NB4 (cell line): ENCODE results near the gene RAC3.
A peak's percentile ranks its signal among the peaks of the same experiment; 100 is the strongest.

Experiments used
- DNase-seq: peaks from one replicate; pipeline ENCODE4 v3.0.0; 2010; ENCODE audit warnings: low read depth
- H3K4me3 ChIP-seq: one replicate; pipeline ENCODE4 v1.5.1; 2011; ENCODE audit warnings: mild to moderate bottlenecking, low read depth, low read length, moderate library complexity
- CTCF ChIP-seq: IDR thresholded peaks from one replicate; pipeline ENCODE4 v1.5.1; 2012; ENCODE audit warnings: low read depth, low read length
- MAX ChIP-seq: IDR thresholded peaks from 2 replicates; pipeline ENCODE4 v1.6.1; 2011; ENCODE audit warnings: low read depth, low read length
- MYC ChIP-seq: IDR thresholded peaks from 2 replicates; pipeline ENCODE4 v1.6.1; 2011; ENCODE audit warnings: low read depth, low read length
- POLR2A ChIP-seq: IDR thresholded peaks from 2 replicates; pipeline ENCODE4 v1.6.1; 2011; ENCODE audit warnings: mild to moderate bottlenecking; ENCODE audit not compliant: insufficient read length; ENCODE audit errors: extremely low read depth

RAC3 gene

GRCh38 chr17:82023447-82024241, 7.8 kb upstream of the RAC3 start:
- DNase-seq = peak; percentile 69

GRCh38 chr17:82024859-82025258, 6.6 kb upstream of the RAC3 start:
- H3K4me3 ChIP-seq = no peak overlapping the region
- no peak for DNase-seq
- no peak for TF ChIP-seq MAX
- TF ChIP-seq CTCF = no peak
- TF ChIP-seq POLR2A = no peak
- TF ChIP-seq MYC = no peak

More at GRCh38 chr17:82023447-82024241, 7.8 kb upstream of the RAC3 start:
- peak overlapping the region; percentile 61 for H3K4me3 ChIP-seq
- TF ChIP-seq POLR2A (no peak), MYC (no peak), MAX (peak; percentile 3; the same call in 1 of the 2 replicates)

DNA sequence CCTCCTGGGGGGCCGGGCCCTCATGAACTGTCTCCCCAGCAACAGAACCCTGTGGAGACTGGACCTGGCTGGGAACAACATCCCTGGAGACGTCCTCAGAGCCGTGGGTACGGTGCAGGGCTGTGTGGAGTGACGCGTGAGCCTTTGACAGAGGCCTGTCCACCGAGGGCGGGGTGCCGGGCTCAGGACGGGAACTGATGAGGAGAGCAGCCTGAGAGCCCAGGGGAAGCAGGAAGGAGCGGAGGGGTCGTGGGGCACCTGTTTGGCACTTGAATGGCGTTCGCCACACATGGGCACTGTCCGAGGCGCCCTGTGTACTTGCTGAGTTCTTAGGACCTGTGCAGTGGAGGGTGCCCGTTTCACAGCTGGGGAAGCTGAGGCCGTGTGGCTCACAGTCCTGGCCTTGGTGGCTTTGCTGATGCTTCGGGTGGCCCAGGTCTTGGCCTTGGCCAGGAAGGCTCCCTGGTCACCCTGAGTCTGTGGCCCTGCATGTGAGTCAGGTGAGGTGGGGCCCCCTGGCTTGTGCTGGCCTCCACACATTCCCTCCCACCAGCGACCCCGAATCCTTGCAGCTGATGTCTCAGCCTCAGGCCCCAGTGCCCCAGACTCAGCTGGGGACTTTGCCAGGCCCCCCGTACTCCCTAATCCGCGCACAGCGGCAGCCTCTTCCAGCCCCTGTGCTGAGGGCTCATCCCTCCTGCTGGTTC, 5.9 kb upstream of the RAC3 start:
- DNase-seq = no peak
- TF ChIP-seq CTCF (no peak), MYC (no peak), MAX (no peak)
- H3K4me3 ChIP-seq = no peak overlapping the region

- no peak for TF ChIP-seq POLR2A
- no peak for DNase-seq
- H3K4me3 ChIP-seq = no peak overlapping the region
Measured at GRCh38 chr17:82028246-82028645, 3.2 kb upstream of the RAC3 start.

DNA sequence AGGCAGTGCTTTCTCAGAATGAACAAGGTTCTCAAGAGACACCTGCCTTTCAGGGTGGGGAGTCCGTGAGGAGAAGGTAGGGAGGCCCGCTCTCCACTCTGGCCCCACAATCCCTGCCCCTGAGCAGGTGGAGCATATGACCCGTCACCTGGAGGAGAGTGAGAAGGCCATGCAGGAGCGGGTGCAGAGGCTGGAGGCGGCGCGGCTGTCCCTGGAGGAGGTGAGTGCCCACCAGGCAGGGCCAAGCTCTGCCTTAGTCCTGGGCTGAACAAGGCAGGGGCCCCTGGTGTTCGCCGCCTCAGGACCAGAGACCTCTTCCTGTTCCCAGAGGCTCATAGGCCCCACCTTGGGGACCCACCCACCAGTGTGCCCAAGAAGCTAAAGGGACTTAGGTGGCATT, 2.5 kb upstream of the RAC3 start:
- no peak for DNase-seq
- H3K4me3 ChIP-seq = no peak overlapping the region
- TF ChIP-seq CTCF (no peak), MYC (no peak), POLR2A (no peak), MAX (no peak)

GRCh38 chr17:82029391-82029790, 2.1 kb upstream of the RAC3 start:
- no peak for TF ChIP-seq POLR2A
- no peak for TF ChIP-seq MYC
- TF ChIP-seq MAX = no peak
- TF ChIP-seq CTCF = no peak
- no peak overlapping the region for H3K4me3 ChIP-seq
- no peak for DNase-seq
